Gastrocnemius medialis (tissue), 4 donors: ENCODE results near the gene TGFBR1. TPM values are rescaled to one million over a fixed set of nuclear protein-coding genes. Genes with fewer than 3 reads are reported as not detected.

Experiments
- ATAC-seq, 2 donors: fragments of 150-250 bp; one replicate each; pipeline ENCODE4 v1.9.1; 2016
- DNase-seq, 2 donors: peaks; one replicate each; pipeline ENCODE4 v3.0.0-alpha.2; 2019
- H3K27ac ChIP-seq, 4 donors: fragments of 200-600 bp; sonication (generic); 1 replicate in 1 of 4; 2 replicates in 3 of 4; pipeline ENCODE4 v1.5.1; 2016 to 2018; ENCODE audit warnings: mild to moderate bottlenecking in 2 of 4, moderate library complexity in 1 of 4
- H3K27me3 ChIP-seq, 3 donors: fragments of 200-600 bp; sonication (generic) in 2 of 3; 1 replicate in 1 of 3; 2 replicates in 2 of 3; pipeline versions ENCODE4 v1.5.1 to v1.6.0; 2016 to 2019; ENCODE audit warnings: mild to moderate bottlenecking in 1 of 3, moderate library complexity in 1 of 3
- H3K36me3 ChIP-seq, 2 donors: fragments of 200-600 bp; sonication (generic) in 1 of 2; one replicate each; pipeline ENCODE4 v1.5.1; 2017 to 2018
- H3K4me1 ChIP-seq, 2 donors: fragments of 200-600 bp; sonication (generic) in 1 of 2; one replicate each; pipeline ENCODE4 v1.5.1; 2016 to 2017; ENCODE audit warnings: mild to moderate bottlenecking in 2 of 2
- H3K4me3 ChIP-seq, 4 donors: fragments of 200-600 bp; sonication (generic) in 3 of 4; 1 replicate in 1 of 4; 2 replicates in 3 of 4; pipeline ENCODE4 v1.5.1; 2016 to 2019; ENCODE audit warnings: mild to moderate bottlenecking in 2 of 4
- H3K9me3 ChIP-seq, 3 donors: fragments of 200-600 bp; sonication (generic) in 2 of 3; 1 replicate in 1 of 3; 2 replicates in 2 of 3; pipeline ENCODE4 v1.5.1; 2016 to 2019
- POLR2A ChIP-seq, 2 donors: fragments of 450-650 bp; IDR thresholded peaks; one replicate each; pipeline ENCODE4 v1.6.1; 2017; ENCODE audit warnings: antibody characterized with exemption in 2 of 2, mild to moderate bottlenecking in 2 of 2, moderate library complexity in 2 of 2
- in situ Hi-C, 4 donors: fragments of 200-750 bp; cut with MboI; loops; one replicate each; pipeline versions ENCODE4 v1.15.0 to v1.8.0; 2017; ENCODE audit warnings: low sequenced_read_pairs in 4 of 4
- intact Hi-C: fragments of 100-400 bp; cut with DNase I; formaldehyde crosslinking; loops from one replicate; pipeline ENCODE4 v1.15.1; 2023; ENCODE audit warnings: low total_unique reads
- total RNA-seq, 4 donors: library from RNA; depleted of rRNA; stranded (reverse); fragments of >200 nt; gene quantifications; one replicate each; pipeline versions ENCODE4 v1.1.0 to v1.2.3, GENCODE V29; 2016
- TF ChIP-seq, protein P1 (sequence below), 5 experiments: fragments of 450-650 bp in 3 of 5; fragments of 200-600 bp in 2 of 5; sonication (generic) in 2 of 5; IDR thresholded peaks in 4 of 5; conservative IDR thresholded peaks in 1 of 5; 1 replicate in 4 of 5; 2 replicates in 1 of 5; pipeline ENCODE4 v1.5.1; 2016 to 2019; ENCODE audit warnings: antibody characterized with exemption in 5 of 5, mild to moderate bottlenecking in 3 of 5, moderate library complexity in 3 of 5

The TGFBR1 gene
- total RNA-seq, 4 donors from 2014 or later, result 13.5 to 19.0 (median 14.3) TPM

DNA sequence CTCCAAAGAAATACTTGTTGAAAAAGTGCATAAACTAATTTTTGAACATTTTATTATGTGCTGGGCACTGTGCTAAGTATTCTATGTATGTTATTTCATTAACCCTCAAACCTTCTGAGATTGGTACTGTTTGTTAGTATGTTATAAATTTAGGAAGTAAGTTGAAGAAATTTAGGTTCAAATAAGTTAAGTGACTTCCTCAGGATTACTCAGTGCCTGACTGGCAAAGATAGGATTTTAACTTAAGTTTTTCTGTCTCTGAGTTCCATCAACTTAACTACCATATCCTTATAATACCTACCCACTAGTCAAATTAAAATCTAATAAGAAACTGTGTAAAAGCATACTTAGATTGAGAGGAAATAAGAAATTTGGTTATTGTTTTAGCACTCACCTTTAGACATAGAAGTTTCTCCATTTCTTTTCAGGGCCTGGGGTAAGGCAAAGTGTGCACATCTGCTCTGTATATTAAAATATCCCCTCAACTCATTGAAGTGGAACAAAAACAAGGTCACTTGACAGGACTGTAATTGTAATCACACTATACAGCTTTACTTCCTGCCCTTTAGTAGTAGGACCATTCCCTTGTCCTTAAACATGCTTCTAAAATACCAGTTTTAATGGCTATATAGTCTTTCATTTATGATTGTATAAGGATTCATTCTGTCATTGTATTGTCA lies 15.2 kb downstream of the TGFBR1 start:
- in situ Hi-C loops, result no loop called here
- Histone ChIP-seq H3K9me3 (no peaks in the 10 kb centered on the region), H3K27me3 (no peaks in the 10 kb centered on the region), H3K27ac (no peak overlapping the region), H3K4me3 (no peak overlapping the region), H3K4me1 (peaks cover 66 to 81% of the 10 kb centered on the region in 2 donors), H3K36me3 (no peaks in the 10 kb centered on the region)
- TF ChIP-seq, protein P1, sequence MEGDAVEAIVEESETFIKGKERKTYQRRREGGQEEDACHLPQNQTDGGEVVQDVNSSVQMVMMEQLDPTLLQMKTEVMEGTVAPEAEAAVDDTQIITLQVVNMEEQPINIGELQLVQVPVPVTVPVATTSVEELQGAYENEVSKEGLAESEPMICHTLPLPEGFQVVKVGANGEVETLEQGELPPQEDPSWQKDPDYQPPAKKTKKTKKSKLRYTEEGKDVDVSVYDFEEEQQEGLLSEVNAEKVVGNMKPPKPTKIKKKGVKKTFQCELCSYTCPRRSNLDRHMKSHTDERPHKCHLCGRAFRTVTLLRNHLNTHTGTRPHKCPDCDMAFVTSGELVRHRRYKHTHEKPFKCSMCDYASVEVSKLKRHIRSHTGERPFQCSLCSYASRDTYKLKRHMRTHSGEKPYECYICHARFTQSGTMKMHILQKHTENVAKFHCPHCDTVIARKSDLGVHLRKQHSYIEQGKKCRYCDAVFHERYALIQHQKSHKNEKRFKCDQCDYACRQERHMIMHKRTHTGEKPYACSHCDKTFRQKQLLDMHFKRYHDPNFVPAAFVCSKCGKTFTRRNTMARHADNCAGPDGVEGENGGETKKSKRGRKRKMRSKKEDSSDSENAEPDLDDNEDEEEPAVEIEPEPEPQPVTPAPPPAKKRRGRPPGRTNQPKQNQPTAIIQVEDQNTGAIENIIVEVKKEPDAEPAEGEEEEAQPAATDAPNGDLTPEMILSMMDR (IDR thresholded peaks at IDR 0.05 in 4 of 5, conservative IDR thresholded peaks at IDR 0.05 in 1 of 5), result no peak
- no peak for TF ChIP-seq POLR2A (IDR thresholded peaks at IDR 0.05)
- DNase-seq (no peak), ATAC-seq (no peak)
- intact Hi-C loops, result no loop called here

DNA sequence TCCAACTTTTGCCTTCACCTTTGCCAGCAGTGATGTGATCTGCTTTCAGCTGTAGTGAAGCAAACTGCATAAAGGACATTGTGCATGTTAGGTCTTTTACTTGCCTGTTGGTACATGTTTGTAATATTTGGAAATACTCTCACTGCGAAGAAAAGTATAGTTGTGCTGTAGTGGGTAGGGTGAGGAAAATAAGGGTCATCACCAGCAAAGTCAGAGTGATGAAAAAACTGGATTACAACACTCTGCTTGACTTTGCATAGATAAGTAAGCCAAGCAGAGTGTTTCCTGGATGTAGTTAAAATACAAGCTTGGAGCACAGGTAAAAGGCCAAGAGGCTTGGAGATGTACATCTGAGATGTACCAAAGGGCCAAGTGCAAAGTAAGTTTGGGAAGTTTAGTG lies 16.7 kb downstream of the TGFBR1 start:
- Histone ChIP-seq H3K4me3 (no peak overlapping the region), H3K9me3 (no peaks in the 10 kb centered on the region), H3K36me3 (no peaks in the 10 kb centered on the region), H3K27ac (no peak overlapping the region), H3K4me1 (peaks cover 63 to 78% of the 10 kb centered on the region in 2 donors), H3K27me3 (no peaks in the 10 kb centered on the region)
- in situ Hi-C loops, result no loop called here
- TF ChIP-seq, protein P1 (IDR thresholded peaks at IDR 0.05 in 4 of 5, conservative IDR thresholded peaks at IDR 0.05 in 1 of 5), result no peak
- TF ChIP-seq POLR2A (IDR thresholded peaks at IDR 0.05), result no peak
- intact Hi-C loops, result no loop called here
- DNase-seq (no peak), ATAC-seq (no peak)

DNA sequence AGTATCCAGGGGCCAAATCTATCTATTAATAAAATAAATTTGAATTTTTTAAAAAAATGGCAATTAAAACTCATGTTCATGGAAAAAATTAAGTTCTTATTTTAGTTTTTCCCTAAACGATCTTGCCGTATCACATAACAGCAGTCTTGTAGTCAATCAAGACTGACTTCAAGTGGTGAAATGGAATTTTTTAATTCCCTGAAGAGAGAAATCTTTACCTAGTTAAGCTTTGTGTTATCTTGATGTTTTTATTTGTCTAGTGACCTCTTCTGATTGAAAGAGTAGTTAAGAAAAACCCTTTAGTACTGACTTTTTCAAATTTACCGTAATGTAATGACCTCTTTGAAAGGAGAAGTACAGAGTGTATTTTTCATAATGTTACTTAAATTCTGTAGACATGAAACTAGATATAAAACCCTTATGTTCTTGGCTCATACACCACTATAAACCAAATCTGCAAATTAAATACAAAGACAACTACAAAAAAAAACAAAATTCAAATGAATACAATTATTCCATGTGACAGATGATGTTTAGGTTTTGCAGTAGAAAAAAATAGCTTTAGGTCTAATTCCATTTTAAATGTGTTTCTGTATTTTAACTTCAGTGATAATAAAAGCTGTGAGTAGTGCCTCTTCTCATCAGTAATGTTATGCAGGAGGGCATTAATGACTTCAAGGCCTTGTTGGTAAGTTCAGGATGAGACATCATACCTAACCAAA lies 19.8 kb downstream of the TGFBR1 start:
- in situ Hi-C loops, result loop anchor here in 1 of 4 donors (25.0 kb wide), 1 partner anchor 137 kb away; no protein-coding TSS in a partner anchor
- H3K4me1 ChIP-seq, result peaks cover 68 to 83% of the 10 kb centered on the region in 2 donors
- ATAC-seq, result no peak

DNA sequence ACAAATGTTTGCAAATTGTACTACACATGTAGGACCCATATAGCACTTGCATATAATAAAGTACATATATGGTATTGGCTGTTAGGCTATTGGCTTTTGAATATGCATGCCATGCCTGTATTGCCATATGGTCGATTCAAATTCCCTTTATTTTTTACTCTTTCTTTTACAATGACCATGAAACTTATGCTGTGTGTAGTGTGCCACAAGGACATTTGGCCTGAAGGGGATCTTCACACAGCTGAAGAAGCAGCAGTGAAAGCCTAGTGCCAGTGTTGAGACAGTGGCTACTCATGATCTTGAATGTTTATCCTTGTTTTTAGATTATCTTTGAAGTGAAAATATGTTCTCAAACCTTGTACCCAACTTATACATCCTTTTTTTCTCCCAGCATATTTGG lies 20.5 kb downstream of the TGFBR1 start:
- Histone ChIP-seq H3K9me3 (no peaks in the 10 kb centered on the region), H3K27me3 (no peaks in the 10 kb centered on the region), H3K36me3 (no peaks in the 10 kb centered on the region), H3K4me1 (peaks cover 71 to 83% of the 10 kb centered on the region in 2 donors), H3K27ac (no peak overlapping the region), H3K4me3 (no peak overlapping the region)
- DNase-seq (no peak), ATAC-seq (no peak)
- intact Hi-C loops (no loop called here), in situ Hi-C loops (loop anchor here in 1 of 4 donors (25.0 kb wide), 1 partner anchor 138 kb away; no protein-coding TSS in a partner anchor)
- TF ChIP-seq, protein P1 (IDR thresholded peaks at IDR 0.05 in 4 of 5, conservative IDR thresholded peaks at IDR 0.05 in 1 of 5), result no peak
- TF ChIP-seq POLR2A (IDR thresholded peaks at IDR 0.05), result no peak

More for the DNA sequence above, 19.8 kb downstream of the TGFBR1 start:
- TF ChIP-seq, protein P1 (IDR thresholded peaks at IDR 0.05 in 4 of 5, conservative IDR thresholded peaks at IDR 0.05 in 1 of 5), result no peak
- no peak for TF ChIP-seq POLR2A (IDR thresholded peaks at IDR 0.05)
- Histone ChIP-seq H3K27ac (no peak overlapping the region), H3K27me3 (no peaks in the 10 kb centered on the region), H3K9me3 (no peaks in the 10 kb centered on the region), H3K36me3 (no peaks in the 10 kb centered on the region), H3K4me3 (no peak overlapping the region)
- no peak for DNase-seq
- intact Hi-C loops, result no loop called here
